Melanocyte of skin (primary cell): ENCODE measurements around the gene NABP1. TPM values are rescaled to one million over a fixed set of nuclear protein-coding genes. Genes with fewer than 3 reads are reported as not detected.

Source experiments
- small RNA-seq, 2 donors: library from RNA; depleted of rRNA; stranded (forward); fragments of <200 nt; gene quantifications; one replicate each; pipeline ENCODE3, GENCODE V24; 2012
- total RNA-seq, 2 donors: library from RNA; depleted of rRNA; stranded (reverse); fragments of >200 nt; gene quantifications; 2 replicates each; pipeline ENCODE4 v1.2.3, GENCODE V29; 2012

Gene NABP1, protein sequence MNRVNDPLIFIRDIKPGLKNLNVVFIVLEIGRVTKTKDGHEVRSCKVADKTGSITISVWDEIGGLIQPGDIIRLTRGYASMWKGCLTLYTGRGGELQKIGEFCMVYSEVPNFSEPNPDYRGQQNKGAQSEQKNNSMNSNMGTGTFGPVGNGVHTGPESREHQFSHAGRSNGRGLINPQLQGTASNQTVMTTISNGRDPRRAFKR
- 10 to 100 TPM; 27.0 to 34.1 TPM for total RNA-seq

DNA sequence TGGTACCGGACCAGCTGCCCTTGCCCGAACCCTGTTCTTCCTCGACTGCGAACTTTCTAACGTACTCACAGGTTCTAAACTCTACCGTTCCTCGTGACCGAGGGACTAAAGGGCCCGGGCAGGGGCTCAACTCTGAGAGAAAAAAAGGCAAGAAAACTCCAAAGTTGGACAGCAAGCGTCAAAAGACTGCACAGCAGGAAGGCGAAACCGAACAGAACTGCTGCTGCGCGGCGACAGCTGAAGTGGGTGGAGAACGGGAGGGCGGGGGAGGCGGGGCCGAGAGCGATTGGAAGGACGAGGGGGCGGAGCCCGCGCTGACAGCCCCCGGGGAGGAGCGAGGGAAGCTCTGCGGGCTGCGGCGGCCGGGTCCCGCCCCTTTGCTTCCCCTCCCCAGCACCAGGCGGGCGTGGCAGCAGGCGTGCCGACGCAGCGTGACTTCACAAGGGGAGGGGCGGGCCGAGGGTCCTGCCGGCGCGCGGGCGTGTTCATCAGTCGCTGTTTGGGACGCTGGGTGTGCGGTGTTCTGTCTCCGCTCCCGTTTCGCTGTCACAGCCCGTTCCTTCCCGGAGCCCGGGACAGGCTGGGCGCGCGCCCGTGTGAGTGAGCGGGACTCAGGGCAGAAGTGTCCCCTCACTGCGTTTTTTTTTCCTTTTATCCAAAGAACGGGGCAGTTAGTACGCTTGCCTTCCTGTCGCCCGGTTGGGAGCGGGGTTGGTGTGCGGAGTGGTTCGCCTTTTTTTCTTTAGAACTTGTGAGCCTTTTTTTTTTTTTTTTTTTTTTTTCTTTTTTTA lies at the start of gene NABP1:
Gene NABP1 (plus strand): TSS at position 491 of the 791 bp plus-strand sequence. CDS start 479 bp downstream, outside the sequence.

Small RNAs within 50 kb of the gene (small RNA-seq; reads per million reads assigned to genes)
- 0 reads per million in 2 donors for gene RF02271

Other genes with a start within 250 kb of the NABP1 start
- not detected for gene CAVIN2, start 169.0 kb downstream of the NABP1 start, total RNA-seq